GM21825 (cell line): ENCODE results near the gene COA8.

Experiments
- ATAC-seq: cut with Tn5 transposase; IDR thresholded peaks from one replicate; pipeline ENCODE4 v1.9.1; 2021; ENCODE audit warnings: mild to moderate bottlenecking, moderate library complexity; ENCODE audit not compliant: unreplicated experiment

COA8 gene

GRCh38 chr14:103562429-103563225 lies at the start of gene COA8, which contains the start of gene BAG5:
COA8 (plus strand) TSS chr14:103562960; CDS start chr14:103563002, 42 bp downstream.
BAG5 (minus strand) TSS chr14:103562657; CDS start chr14:103561164, 1,493 bp downstream.
- peak; percentile 71 for ATAC-seq

GRCh38 chr14:103514596-103515421 lies 48.0 kb upstream of the COA8 start:
- no peak for ATAC-seq

- no peak for ATAC-seq
These were observed 46.2 kb upstream of the COA8 start for GRCh38 chr14:103516426-103517173.

GRCh38 chr14:103517174-103517566 lies 45.6 kb upstream of the COA8 start:
- ATAC-seq = no peak

- no peak for ATAC-seq
These were observed 44.9 kb upstream of the COA8 start for GRCh38 chr14:103517721-103518421.

- no peak for ATAC-seq
These were observed 44.2 kb upstream of the COA8 start for GRCh38 chr14:103518422-103519042.

- no peak for ATAC-seq
These were observed 43.5 kb upstream of the COA8 start for GRCh38 chr14:103519043-103519836.

GRCh38 chr14:103519837-103520212 lies 42.9 kb upstream of the COA8 start:
- ATAC-seq = no peak

GRCh38 chr14:103520269-103520656 lies 42.5 kb upstream of the COA8 start:
- no peak for ATAC-seq

GRCh38 chr14:103520657-103521437 lies 41.9 kb upstream of the COA8 start:
- no peak for ATAC-seq

- no peak for ATAC-seq
These were observed 41.3 kb upstream of the COA8 start for GRCh38 chr14:103521438-103521950.

- ATAC-seq = no peak
These were observed 40.7 kb upstream of the COA8 start for GRCh38 chr14:103521951-103522563.

- ATAC-seq = no peak
These were observed 39.8 kb upstream of the COA8 start, which contains the start of gene CKB for GRCh38 chr14:103522649-103523574. CKB (minus strand) TSS chr14:103522830; CDS start chr14:103522493, 337 bp downstream.

- no peak for ATAC-seq
These were observed 39.2 kb upstream of the COA8 start for GRCh38 chr14:103523575-103523954.

- no peak for ATAC-seq
These were observed 38.5 kb upstream of the COA8 start for GRCh38 chr14:103524002-103524935.
